Small intestine (tissue), 7 donors: ENCODE results near the gene ASPG. TPM values are rescaled to one million over a fixed set of nuclear protein-coding genes. Genes with fewer than 3 reads are reported as not detected.
"Not testable (repeated sequence)": the region's sequence is repeated elsewhere in the genome, so short reads cannot be mapped to it uniquely, and the experiment has no call there.

Experiments used
- DNase-seq, 2 donors: peaks; one replicate each; pipeline versions ENCODE4 v3.0.0 to v3.0.0-alpha.2; 2013
- FAIRE-seq: peaks from 2 replicates; lab custom pipeline; 2012; peaks lifted over from hg19 to GRCh38; lab: Jason Lieb, UNC
- H3K27ac ChIP-seq, 3 donors: one replicate each; pipeline ENCODE4 v1.5.1; 2013; ENCODE audit warnings: low read length in 2 of 3, mild to moderate bottlenecking in 2 of 3, control low read depth in 1 of 3, inconsistent platforms in 1 of 3, low read depth in 1 of 3, moderate library complexity in 1 of 3
- H3K27me3 ChIP-seq, 3 donors: one replicate each; pipeline ENCODE4 v1.6.1; 2013; ENCODE audit warnings: low read length in 3 of 3, inconsistent platforms in 1 of 3; ENCODE audit not compliant: control insufficient read depth in 3 of 3, insufficient read depth in 3 of 3
- H3K36me3 ChIP-seq, 3 donors: one replicate each; pipeline ENCODE4 v1.6.1; 2013; ENCODE audit warnings: low read length in 3 of 3, inconsistent platforms in 1 of 3, low read depth in 1 of 3, mild to moderate bottlenecking in 1 of 3, moderate library complexity in 1 of 3; ENCODE audit not compliant: control insufficient read depth in 3 of 3, insufficient read depth in 2 of 3
- H3K4me1 ChIP-seq, 3 donors: one replicate each; pipeline ENCODE4 v1.6.1; 2013; ENCODE audit warnings: low read length in 2 of 3, inconsistent platforms in 1 of 3, low read depth in 1 of 3, mild to moderate bottlenecking in 1 of 3, moderate library complexity in 1 of 3; ENCODE audit not compliant: control insufficient read depth in 3 of 3, insufficient read depth in 2 of 3
- H3K4me3 ChIP-seq, 3 donors: one replicate each; pipeline ENCODE4 v1.5.1; 2013; ENCODE audit warnings: low read length in 3 of 3, control low read depth in 1 of 3, inconsistent platforms in 1 of 3, low read depth in 1 of 3, mild to moderate bottlenecking in 1 of 3, moderate library complexity in 1 of 3
- H3K9me3 ChIP-seq, 2 donors: one replicate each; pipeline ENCODE4 v1.6.1; 2013; ENCODE audit warnings: low read depth in 1 of 2, low read length in 1 of 2; ENCODE audit not compliant: control insufficient read depth in 2 of 2, insufficient read depth in 1 of 2
- WGBS, 3 donors: extraction: QIAGEN DNeasy Blood & Tissue Kit; methylation state at CpG; one replicate each; pipeline ENCODE4 v1.1.7; 2013; 5-methylcytosine and 5-hydroxymethylcytosine counted together
- polyA plus RNA-seq, 4 donors: library from polyadenylated mRNA; stranded (reverse) in 3 of 4; unstranded in 1 of 4; fragments of 200-250 nt in 3 of 4; fragments of 120-200 nt in 1 of 4; gene quantifications; one replicate each; pipeline versions ENCODE4 v1.2.1 to v1.2.3, GENCODE V29; 2013
- donor health status: healthy with polysubstance abuse.
- donor health status: control.
- donor health status: control.
- donor health status: Bipolar disorder and iron deficiency.
- donor health status: healthy.

Gene ASPG
- polyA plus RNA-seq, 4 donors, result 0.43 to 16.7 (median 2.3) TPM

DNA sequence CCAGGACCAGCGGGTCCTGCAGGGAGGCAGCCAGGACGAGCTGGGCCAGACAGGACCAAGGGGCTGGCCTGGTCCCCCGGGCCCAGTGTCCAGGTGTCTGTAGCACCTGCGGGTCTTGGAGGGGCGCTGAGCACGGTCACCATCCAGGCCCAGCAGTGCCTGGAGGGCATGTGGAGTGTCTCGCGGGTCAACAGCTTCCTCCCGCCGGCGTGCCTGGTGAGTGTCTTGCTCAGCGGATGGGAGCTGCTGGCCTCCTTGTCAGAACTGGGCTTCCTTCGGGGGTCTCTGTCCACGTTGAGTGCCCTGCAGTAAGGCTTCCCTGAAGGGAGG is 66.7 kb downstream of the ASPG start:
- H3K36me3 ChIP-seq, result peaks cover 0 to 9% (median 0%) of the 10 kb centered on the region in 3 donors
- peaks cover 0 to 6% (median 0%) of the 10 kb centered on the region in 3 donors for H3K4me1 ChIP-seq
- no peak for DNase-seq
- no peak for FAIRE-seq
- no peak overlapping the region for H3K27ac ChIP-seq
- WGBS, 3 donors, result 89 to 92% (median 91%) methylated on average over 12 to 14 of the region's 14 CpGs
- no peak overlapping the region for H3K4me3 ChIP-seq
- H3K27me3 ChIP-seq, result no peaks in the 10 kb centered on the region
- H3K9me3 ChIP-seq, result no peaks in the 10 kb centered on the region

DNA sequence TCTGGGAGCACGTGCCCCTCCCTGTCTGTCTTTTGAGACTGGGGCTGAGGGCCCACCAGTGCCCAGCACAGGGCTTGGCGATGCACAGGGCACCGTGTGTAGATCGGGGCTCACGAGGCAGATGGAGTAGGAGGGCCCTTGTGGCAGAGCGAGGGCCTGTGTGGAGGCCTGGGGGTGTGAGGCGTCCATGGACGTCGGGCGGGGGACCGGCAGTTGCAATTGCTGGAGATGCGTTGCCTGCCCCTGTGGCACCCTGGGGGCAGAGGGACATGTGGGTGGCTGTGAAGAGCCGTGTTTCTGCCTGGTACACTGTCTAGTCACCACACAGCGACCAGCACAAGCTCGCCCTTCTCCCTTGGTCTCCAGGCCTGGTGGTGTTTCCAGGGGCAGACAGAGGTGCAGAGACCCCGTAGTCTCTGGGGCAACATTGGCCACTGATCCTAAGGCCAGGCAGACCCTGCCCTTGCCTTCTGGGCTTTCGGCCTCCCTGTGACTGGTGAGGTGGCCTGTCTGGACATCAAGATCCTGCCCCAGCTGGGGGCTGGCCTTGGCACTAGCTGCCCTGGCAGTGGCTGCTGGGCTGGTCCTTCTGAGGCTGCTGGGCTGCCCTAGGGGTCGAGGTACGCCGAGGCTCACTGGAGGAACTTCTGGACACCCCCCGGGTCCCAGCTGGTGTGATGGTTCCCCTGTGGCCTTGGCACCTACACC is 67.3 kb downstream of the ASPG start:
- Histone ChIP-seq H3K9me3 (no peaks in the 10 kb centered on the region), H3K27ac (no peak overlapping the region), H3K4me3 (no peak overlapping the region), H3K4me1 (peaks cover 0 to 6% (median 0%) of the 10 kb centered on the region in 3 donors), H3K27me3 (no peaks in the 10 kb centered on the region), H3K36me3 (peaks cover 0 to 10% (median 0%) of the 10 kb centered on the region in 3 donors)
- 78 to 90% (median 81%) methylated on average over 18 to 21 of the region's 21 CpGs for WGBS, 3 donors
- no peak for FAIRE-seq
- no peak for DNase-seq

DNA sequence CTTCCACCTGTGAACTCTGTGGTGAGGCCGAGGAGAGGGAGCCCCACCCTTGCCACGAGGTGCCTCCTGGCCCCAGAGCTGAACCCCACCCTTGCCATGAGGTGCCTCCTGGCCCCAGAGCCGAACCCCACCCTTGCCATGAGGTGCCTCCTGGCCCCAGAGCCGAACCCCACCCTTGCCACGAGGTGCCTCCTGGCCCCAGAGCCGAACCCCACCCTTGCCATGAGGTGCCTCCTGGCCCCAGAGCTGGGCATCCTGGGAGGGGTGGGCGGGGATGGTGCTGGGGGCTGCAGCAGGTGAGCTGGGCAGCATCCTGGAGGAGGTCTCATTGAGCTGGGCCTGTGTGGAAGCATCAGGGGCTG is 67.9 kb downstream of the ASPG start:
- not testable (repeated sequence) for H3K9me3 ChIP-seq, DNase-seq, FAIRE-seq, H3K4me3 ChIP-seq, H3K27me3 ChIP-seq, H3K27ac ChIP-seq, H3K4me1 ChIP-seq
- WGBS, 3 donors, result 6 to 51% (median 16%) methylated on average over 7 of the region's 7 CpGs
- H3K36me3 ChIP-seq, result peaks cover 0 to 11% (median 0%) of the 10 kb centered on the region in 3 donors

DNA sequence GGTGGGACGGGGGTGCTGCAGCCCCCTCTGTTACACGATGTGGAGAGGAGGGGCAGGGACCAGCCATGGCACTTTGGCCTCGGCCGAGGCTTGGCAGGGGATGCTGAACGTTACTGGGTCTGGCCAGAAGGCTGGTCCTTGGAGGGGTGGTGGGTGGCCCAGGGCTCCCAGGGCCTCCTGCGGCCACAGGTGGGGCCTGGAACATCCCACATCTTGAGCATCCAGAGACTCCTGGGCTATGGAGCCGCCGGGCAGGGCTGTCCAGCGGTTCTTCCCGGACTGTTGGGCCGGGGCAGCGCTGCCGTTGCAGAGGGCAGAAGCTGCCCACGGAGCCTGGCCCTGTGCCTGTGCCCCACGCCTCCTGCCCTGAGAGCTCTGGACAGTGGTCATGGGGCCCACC is 68.7 kb downstream of the ASPG start:
- H3K36me3 ChIP-seq, result peaks cover 0 to 14% (median 0%) of the 10 kb centered on the region in 3 donors
- H3K4me1 ChIP-seq, result peaks cover 0 to 6% (median 0%) of the 10 kb centered on the region in 3 donors
- FAIRE-seq, result no peak
- DNase-seq, result no peak
- H3K4me3 ChIP-seq, result no peak overlapping the region
- no peaks in the 10 kb centered on the region for H3K27me3 ChIP-seq
- H3K9me3 ChIP-seq, result no peaks in the 10 kb centered on the region
- H3K27ac ChIP-seq, result no peak overlapping the region
- WGBS, 3 donors, result 58 to 81% (median 65%) methylated on average over 9 to 15 of the region's 15 CpGs

DNA sequence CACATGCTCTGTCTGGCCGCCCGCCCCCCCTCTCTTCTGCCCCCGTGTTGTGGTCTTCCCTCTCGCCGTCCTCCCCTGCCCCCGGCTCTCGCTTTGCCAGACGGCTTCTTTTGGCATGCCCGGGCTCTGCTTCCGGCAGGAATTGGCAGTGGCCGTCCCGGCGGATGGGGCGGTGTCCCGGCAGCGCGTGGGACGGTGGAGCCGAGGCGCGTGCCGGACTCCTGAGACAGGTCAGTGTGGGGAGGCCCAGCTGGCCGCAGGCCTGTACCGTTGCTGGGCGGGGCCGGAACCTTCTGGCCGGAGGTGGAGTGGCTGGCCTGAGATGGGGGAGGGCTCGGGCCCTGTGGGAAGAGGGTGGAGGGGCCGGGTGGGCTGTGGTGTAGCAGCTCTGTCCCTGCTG is 70.0 kb downstream of the ASPG start:
- no peak for DNase-seq
- Histone ChIP-seq H3K27me3 (no peaks in the 10 kb centered on the region), H3K4me1 (peaks cover 0 to 3% (median 0%) of the 10 kb centered on the region in 3 donors), H3K9me3 (no peaks in the 10 kb centered on the region), H3K4me3 (no peak overlapping the region), H3K36me3 (peaks cover 0 to 14% (median 0%) of the 10 kb centered on the region in 3 donors), H3K27ac (no peak overlapping the region)
- no peak for FAIRE-seq
- 77 to 84% (median 80%) methylated on average over 28 to 29 of the region's 29 CpGs for WGBS, 3 donors

DNA sequence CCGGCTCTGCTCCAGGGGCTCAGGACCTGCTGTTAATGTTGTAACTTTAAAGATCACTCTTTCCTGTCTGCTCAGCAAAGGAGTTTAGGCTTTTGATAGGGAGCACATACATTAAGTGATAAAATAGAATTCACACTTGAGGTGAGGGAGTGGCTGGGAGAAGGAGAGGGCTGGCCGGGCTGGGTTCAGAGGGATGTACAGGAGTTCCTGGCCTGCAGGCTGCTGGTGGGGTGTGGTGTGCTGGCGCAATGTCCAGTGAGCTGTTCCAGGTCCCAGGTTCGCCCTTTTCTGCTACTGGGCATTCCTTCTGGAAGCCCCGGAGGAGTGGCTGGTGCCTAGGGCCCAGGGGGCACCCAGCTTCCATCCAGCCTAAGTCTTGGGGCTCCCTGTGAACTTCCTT is 70.6 kb downstream of the ASPG start:
- H3K4me3 ChIP-seq, result no peak overlapping the region
- H3K27ac ChIP-seq, result no peak overlapping the region
- no peaks in the 10 kb centered on the region for H3K4me1 ChIP-seq
- H3K9me3 ChIP-seq, result no peaks in the 10 kb centered on the region
- FAIRE-seq (no peak), DNase-seq (no peak)
- H3K27me3 ChIP-seq, result no peaks in the 10 kb centered on the region
- H3K36me3 ChIP-seq, result peaks cover 0 to 14% (median 0%) of the 10 kb centered on the region in 3 donors
- 83 to 89% (median 85%) methylated on average over 5 of the region's 5 CpGs for WGBS, 3 donors

DNA sequence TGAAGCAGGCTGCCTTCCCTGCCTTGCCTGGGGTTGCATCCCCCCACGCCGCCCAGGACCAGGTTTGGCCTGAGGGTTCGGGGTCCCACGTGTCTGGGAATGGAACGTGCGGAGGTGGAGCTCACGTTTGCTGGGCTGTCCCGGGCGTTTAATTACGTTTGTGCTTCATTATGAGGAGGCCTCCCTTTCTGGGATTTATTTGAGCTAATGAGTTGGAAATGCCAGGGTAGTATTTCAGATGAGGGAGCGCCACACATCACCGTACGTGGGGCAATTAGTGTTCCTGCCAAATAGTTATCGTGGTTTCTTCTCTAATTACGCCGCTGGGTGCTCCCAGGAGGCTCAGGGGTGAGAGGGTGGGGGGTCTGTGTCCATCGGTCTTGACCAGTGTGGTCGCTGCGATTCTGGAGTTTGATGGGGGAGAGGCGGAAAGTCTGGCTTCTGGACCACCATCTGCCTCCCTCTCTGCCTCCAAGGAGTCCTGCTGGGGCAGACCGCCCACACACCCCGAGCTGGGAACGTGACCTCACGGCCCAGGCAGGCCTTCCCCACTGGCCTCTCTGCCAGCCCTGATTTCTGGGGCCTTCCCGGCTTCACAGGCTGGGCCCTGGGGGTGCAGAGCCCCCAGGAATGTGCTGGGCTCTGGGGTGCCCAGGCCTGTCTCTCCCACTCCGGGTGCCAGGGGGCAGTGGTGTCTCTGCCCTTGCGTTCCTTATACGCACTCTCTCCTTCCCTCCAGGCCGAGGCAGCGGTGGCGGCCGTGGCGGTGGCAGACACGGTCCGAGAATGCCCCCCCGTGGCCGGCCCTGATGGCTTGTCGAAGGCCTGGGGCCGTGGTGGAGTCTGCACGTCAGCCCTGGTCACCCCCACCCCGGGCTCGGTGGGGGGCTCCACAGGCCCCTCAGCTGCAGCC is 71.8 kb downstream of the ASPG start:
- Histone ChIP-seq H3K4me1 (no peaks in the 10 kb centered on the region), H3K9me3 (no peaks in the 10 kb centered on the region), H3K27ac (no peak overlapping the region), H3K36me3 (peaks cover 0 to 12% (median 0%) of the 10 kb centered on the region in 3 donors), H3K4me3 (no peak overlapping the region), H3K27me3 (no peaks in the 10 kb centered on the region)
- FAIRE-seq (no peak), DNase-seq (peak in 1 of 2 donors; percentile 7)
- WGBS, 3 donors, result 72 to 85% (median 76%) methylated on average over 37 to 42 of the region's 42 CpGs
